H1 (cell line): ENCODE measurements around the gene ADGRB3. TPM values are rescaled to one million over a fixed set of nuclear protein-coding genes. Genes with fewer than 3 reads are reported as not detected.
"Not testable (repeated sequence)": the region's sequence is repeated elsewhere in the genome, so short reads cannot be mapped to it uniquely, and the experiment has no call there.

Experiments
- CTCF ChIA-PET: fragments of 300-600 bp; sonication (Branson Sonifier 250); formaldehyde crosslinking; loops from one replicate; lab custom pipeline; 2021; ENCODE audit not compliant: partially characterized antibody; lab: Charles Lee
- POLR2A ChIA-PET: fragments of 300-600 bp; sonication (Branson Sonifier 250); formaldehyde crosslinking; loops from one replicate; lab custom pipeline; 2021; ENCODE audit warnings: inconsistent platforms; ENCODE audit not compliant: partially characterized antibody; lab: Charles Lee
- DNase-seq, 2 experiments: peaks; one replicate each; pipeline versions ENCODE4 v3.0.0 to v3.0.0-alpha.2; 2010 to 2022; ENCODE audit warnings: low spot score in 2 of 2, low read depth in 1 of 2, mixed read lengths in 1 of 2
- FAIRE-seq: peaks from 2 replicates; lab custom pipeline; 2011; peaks lifted over from hg19 to GRCh38; lab: Jason Lieb, UNC
- H2AFZ ChIP-seq: 2 replicates; pipeline ENCODE4 v1.8.1; 2012; ENCODE audit warnings: low read length, inconsistent platforms
- H2AK5ac ChIP-seq: 2 replicates; pipeline ENCODE4 v1.6.1; 2013; ENCODE audit warnings: low read depth, low read length
- H2BK120ac ChIP-seq: replicated peaks from 2 replicates; pipeline ENCODE3; 2013; ENCODE audit warnings: low read depth, low read length, inconsistent platforms
- H2BK12ac ChIP-seq: 2 replicates; pipeline ENCODE4 v1.6.1; 2013; ENCODE audit warnings: low read depth, low read length
- H2BK15ac ChIP-seq: 2 replicates; pipeline ENCODE4 v1.6.1; 2013; ENCODE audit warnings: low read length
- H2BK20ac ChIP-seq: 2 replicates; pipeline ENCODE4 v1.6.1; 2013; ENCODE audit warnings: low read length
- H2BK5ac ChIP-seq: 2 replicates; pipeline ENCODE4 v1.6.1; 2013; ENCODE audit warnings: low read depth, low read length
- H3K14ac ChIP-seq: 2 replicates; pipeline ENCODE4 v1.6.1; 2013; ENCODE audit warnings: inconsistent platforms; ENCODE audit not compliant: insufficient read length
- H3K18ac ChIP-seq: 2 replicates; pipeline ENCODE4 v1.6.1; 2013; ENCODE audit warnings: low read length; ENCODE audit errors: extremely low read depth
- H3K23ac ChIP-seq: 2 replicates; pipeline ENCODE4 v1.6.1; 2013; ENCODE audit warnings: inconsistent platforms; ENCODE audit not compliant: insufficient read length
- H3K23me2 ChIP-seq: 2 replicates; pipeline ENCODE4 v1.6.1; 2013; ENCODE audit warnings: low read depth, low read length
- H3K27ac ChIP-seq: 2 replicates; pipeline ENCODE4 v1.6.1; 2011; ENCODE audit warnings: low read depth, low read length, inconsistent platforms
- H3K27me3 ChIP-seq, 4 experiments: replicated peaks in 1 of 4; 1 replicate in 1 of 4; 2 replicates in 3 of 4; pipeline versions ENCODE4 v1.6.1 to v1.8.1; 2011 to 2013; ENCODE audit warnings: low read length in 3 of 4, mild to moderate bottlenecking in 3 of 4, inconsistent platforms in 2 of 4, mixed read lengths in 2 of 4, moderate library complexity in 1 of 4; ENCODE audit not compliant: control insufficient read depth in 3 of 4, insufficient read depth in 3 of 4; ENCODE audit errors: extremely low read depth in 1 of 4
- H3K36me3 ChIP-seq, 4 experiments: 2 replicates each; pipeline versions ENCODE4 v1.6.1 to v1.8.1; 2011 to 2013; ENCODE audit warnings: mild to moderate bottlenecking in 4 of 4, low read length in 3 of 4, moderate library complexity in 2 of 4, control low read depth in 1 of 4, inconsistent platforms in 1 of 4; ENCODE audit not compliant: insufficient read depth in 4 of 4, control insufficient read depth in 2 of 4
- H3K4ac ChIP-seq: replicated peaks from 2 replicates; pipeline ENCODE3; 2013; ENCODE audit warnings: low read length, low read depth, mixed read lengths, inconsistent platforms; ENCODE audit not compliant: insufficient read length
- H3K4me1 ChIP-seq, 4 experiments: replicated peaks in 1 of 4; 1 replicate in 1 of 4; 2 replicates in 3 of 4; pipeline versions ENCODE4 v1.6.1 to v1.8.1; 2011 to 2013; ENCODE audit warnings: low read length in 3 of 4, inconsistent platforms in 2 of 4, mixed read lengths in 1 of 4; ENCODE audit not compliant: insufficient read depth in 4 of 4, control insufficient read depth in 3 of 4
- H3K4me2 ChIP-seq, 2 experiments: 2 replicates each; pipeline versions ENCODE4 v1.6.1 to v1.8.1; 2011 to 2013; ENCODE audit warnings: low read depth in 2 of 2, low read length in 2 of 2, control low read depth in 1 of 2, inconsistent platforms in 1 of 2, mild to moderate bottlenecking in 1 of 2; ENCODE audit not compliant: insufficient read depth in 1 of 2
- H3K4me3 ChIP-seq, 4 experiments: fragments of 200-600, 300-600 bp in 1 of 4; sonication (generic), shearing (Covaris generic), sonication (Bioruptor Twin) in 1 of 4; 2 replicates each; pipeline versions ENCODE4 v1.5.1 to v1.8.1; 2011 to 2016; ENCODE audit warnings: low read length in 4 of 4, low read depth in 3 of 4, control low read depth in 2 of 4, inconsistent platforms in 2 of 4, mild to moderate bottlenecking in 2 of 4, mixed read lengths in 1 of 4, moderate library complexity in 1 of 4; ENCODE audit not compliant: insufficient read depth in 2 of 4; ENCODE audit errors: extremely low read depth in 1 of 4
- H3K56ac ChIP-seq: replicated peaks from 2 replicates; pipeline ENCODE3; 2013; ENCODE audit warnings: low read depth, mild to moderate bottlenecking, mixed read lengths, low read length, inconsistent platforms; ENCODE audit not compliant: insufficient read length
- H3K79me1 ChIP-seq: 2 replicates; pipeline ENCODE4 v1.6.1; 2013; ENCODE audit warnings: low read depth, low read length, control low read depth
- H3K79me2 ChIP-seq, 2 experiments: 2 replicates each; pipeline versions ENCODE4 v1.6.1 to v1.8.1; 2012 to 2013; ENCODE audit warnings: low read length in 2 of 2, mild to moderate bottlenecking in 2 of 2, inconsistent platforms in 1 of 2; ENCODE audit not compliant: insufficient read depth in 2 of 2, control insufficient read depth in 1 of 2
- H3K9ac ChIP-seq, 4 experiments: replicated peaks in 1 of 4; 1 replicate in 1 of 4; 2 replicates in 3 of 4; pipeline versions ENCODE4 v1.6.1 to v1.8.1; 2011 to 2013; ENCODE audit warnings: low read depth in 3 of 4, low read length in 3 of 4, control low read depth in 2 of 4, mild to moderate bottlenecking in 2 of 4, moderate library complexity in 2 of 4, inconsistent platforms in 1 of 4; ENCODE audit errors: extremely low read depth in 1 of 4
- H3K9me3 ChIP-seq, 2 experiments: 2 replicates each; pipeline versions ENCODE4 v1.6.1 to v1.8.1; 2012 to 2013; ENCODE audit warnings: mild to moderate bottlenecking in 2 of 2, moderate library complexity in 2 of 2, control low read depth in 1 of 2, inconsistent platforms in 1 of 2, low read depth in 1 of 2, low read length in 1 of 2, mixed read lengths in 1 of 2; ENCODE audit not compliant: insufficient read depth in 2 of 2
- H4K20me1 ChIP-seq, 2 experiments: replicated peaks in 1 of 2; 2 replicates each; pipeline versions ENCODE3 to v1.8.1; 2011 to 2013; ENCODE audit warnings: inconsistent platforms in 2 of 2, low read length in 2 of 2, mild to moderate bottlenecking in 1 of 2; ENCODE audit not compliant: insufficient read depth in 2 of 2, control insufficient read depth in 1 of 2
- H4K5ac ChIP-seq: 2 replicates; pipeline ENCODE4 v1.6.1; 2013; ENCODE audit warnings: low read length, low read depth, mixed read lengths, inconsistent platforms; ENCODE audit not compliant: insufficient read length
- H4K8ac ChIP-seq: 2 replicates; pipeline ENCODE4 v1.8.0; 2013; ENCODE audit warnings: mild to moderate bottlenecking, moderate library complexity, low read length, inconsistent platforms; ENCODE audit not compliant: insufficient read depth; ENCODE audit errors: extremely low read depth
- H4K91ac ChIP-seq: replicated peaks from 2 replicates; pipeline ENCODE3; 2013; ENCODE audit warnings: low read length, mixed read lengths, inconsistent platforms; ENCODE audit not compliant: insufficient read length
- ASH2L ChIP-seq: fragments of 200-600, 300-600 bp; sonication (generic); IDR thresholded peaks from one replicate; pipeline ENCODE4 v1.7.1; 2017; ENCODE audit warnings: low read length
- CHD1 ChIP-seq: IDR thresholded peaks from 2 replicates; pipeline ENCODE4 v1.6.1; 2012; ENCODE audit warnings: low read depth, low read length, improper control_type of control experiment
- KDM5A ChIP-seq: fragments of 200-600 bp; IDR thresholded peaks from 2 replicates; pipeline ENCODE4 v1.7.1; 2012; ENCODE audit warnings: mild to moderate bottlenecking, low read length, inconsistent platforms, mixed read lengths
- RAD21 ChIP-seq, 2 experiments: IDR thresholded peaks in 1 of 2; conservative IDR thresholded peaks in 1 of 2; 2 replicates each; pipeline ENCODE4 v1.6.1; 2011; ENCODE audit warnings: low read depth in 2 of 2, low read length in 2 of 2, improper control_type of control experiment in 1 of 2, inconsistent platforms in 1 of 2, mild to moderate bottlenecking in 1 of 2, moderate library complexity in 1 of 2
- SIN3A ChIP-seq, 2 experiments: IDR thresholded peaks in 1 of 2; conservative IDR thresholded peaks in 1 of 2; 2 replicates each; pipeline ENCODE4 v1.6.1; 2011 to 2012; ENCODE audit warnings: low read length in 2 of 2, improper control_type of control experiment in 1 of 2, low read depth in 1 of 2, mild to moderate bottlenecking in 1 of 2
- SRF ChIP-seq: IDR thresholded peaks from 2 replicates; pipeline ENCODE4 v1.6.1; 2011; ENCODE audit warnings: mild to moderate bottlenecking, low read depth, low read length, moderate library complexity
- TBP ChIP-seq: IDR thresholded peaks from 2 replicates; pipeline ENCODE4 v1.6.1; 2011; ENCODE audit warnings: low read depth, low read length, improper control_type of control experiment
- ZNF274 ChIP-seq: IDR thresholded peaks from 2 replicates; pipeline ENCODE4 v1.7.0; 2012; ENCODE audit warnings: low read length, borderline replicate concordance; ENCODE audit errors: extremely low read depth
- WGBS, 2 experiments: shearing (Covaris generic) in 1 of 2; methylation state at CpG; one replicate each; pipeline versions ENCODE4 v1.1.6 to v1.1.7; 2013 to 2015; ENCODE audit warnings: low lambda C conversion rate in 2 of 2, mixed read lengths in 2 of 2, inconsistent platforms in 1 of 2, low coverage in 1 of 2, missing lambda C conversion rate in 1 of 2; ENCODE audit not compliant: insufficient replicate concordance in 2 of 2, insufficient coverage in 1 of 2, insufficient read length in 1 of 2; ENCODE audit errors: extremely low coverage in 1 of 2, missing lambda C conversion rate in 1 of 2; 5-methylcytosine and 5-hydroxymethylcytosine counted together
- polyA plus RNA-seq, 7 experiments: library from polyadenylated mRNA; depleted of rRNA in 3 of 7; stranded (reverse) in 5 of 7; unstranded in 2 of 7; fragments of >200 nt in 5 of 7; fragments of 200-250 nt in 2 of 7; gene quantifications; 1 replicate in 5 of 7; 2 replicates in 1 of 7; 4 replicates in 1 of 7; pipeline versions ENCODE4 v1.2.1 to v1.2.3, GENCODE V29; 2011 to 2013; ENCODE audit warnings: missing spikeins in 2 of 7, mixed read lengths in 2 of 7
- total RNA-seq: library from RNA; stranded (reverse); fragmentation: NEBNext Ultra II Directional; extraction: Animal tissue kit (Norgen Biotek cat#: 25700); gene quantifications from 2 replicates; pipeline ENCODE4 v1.2.1, GENCODE V29; 2021
- TF ChIP-seq, protein P1 (sequence below), 3 experiments: IDR thresholded peaks; 1 replicate in 2 of 3; 2 replicates in 1 of 3; pipeline versions ENCODE4 v1.5.1 to v1.6.1; 2011; ENCODE audit warnings: low read length in 3 of 3, mild to moderate bottlenecking in 3 of 3, inconsistent platforms in 2 of 3, low read depth in 1 of 3, moderate library complexity in 1 of 3; ENCODE audit not compliant: insufficient read depth in 1 of 3; ENCODE audit errors: control extremely low read depth in 1 of 3

ADGRB3 gene
- total and polyA plus RNA-seq, 2 of the 8 experiments (the other 6 are each of a cell fraction or from before 2014, with no cell fraction given): 0.35 to 1.2 TPM

DNA sequence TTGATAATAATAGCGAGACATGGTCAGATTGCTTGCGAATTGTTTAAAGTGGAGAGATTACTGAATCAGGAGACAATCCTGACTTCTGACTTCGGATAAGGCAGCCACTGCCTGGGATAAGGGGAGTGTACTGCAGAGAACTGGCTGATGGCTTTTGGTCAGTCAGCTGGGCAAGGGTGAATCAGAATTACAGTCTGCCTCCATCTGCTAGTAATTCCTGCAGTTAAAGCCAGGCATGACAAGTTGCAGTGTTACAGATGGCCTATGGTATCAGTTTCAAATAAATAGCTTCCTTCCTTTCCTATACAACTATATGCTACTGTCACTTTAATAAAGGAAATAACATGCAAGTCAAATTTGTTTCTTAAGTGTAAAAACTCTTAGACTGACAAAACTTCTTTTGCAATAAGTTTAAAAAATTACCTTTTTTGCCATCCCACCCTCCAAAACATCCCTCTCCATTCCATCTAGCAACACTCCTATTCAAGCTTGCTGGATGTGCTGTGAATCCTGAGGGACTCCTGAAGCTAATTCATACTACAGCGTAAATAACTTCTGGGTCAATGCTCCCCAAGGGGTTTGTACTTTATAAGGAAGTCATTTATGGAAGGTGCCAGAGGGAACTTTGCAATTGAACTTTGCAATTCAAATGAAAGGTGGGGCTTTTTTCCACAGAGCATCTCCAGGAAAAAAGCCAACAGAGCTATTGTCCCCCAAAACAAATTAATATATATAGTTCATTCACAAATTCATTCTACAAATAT lies 245.2 kb downstream of the ADGRB3 start (continued):
- TF ChIP-seq KDM5A (no peak), CHD1 (no peak), SRF (no peak), TBP (no peak), SIN3A (conservative IDR thresholded peaks at IDR 0.05 in 1 of 2, IDR thresholded peaks at IDR 0.05 in 1 of 2; ENCODE audit: low read depth in 1 of 2, low read length in 2 of 2) (no peak), ASH2L (no peak), RAD21 (IDR thresholded peaks at IDR 0.05 in 1 of 2, conservative IDR thresholded peaks at IDR 0.05 in 1 of 2; ENCODE audit: low read depth in 2 of 2, low read length in 2 of 2) (no peak), ZNF274 (no peak)
- TF ChIP-seq, protein P1, sequence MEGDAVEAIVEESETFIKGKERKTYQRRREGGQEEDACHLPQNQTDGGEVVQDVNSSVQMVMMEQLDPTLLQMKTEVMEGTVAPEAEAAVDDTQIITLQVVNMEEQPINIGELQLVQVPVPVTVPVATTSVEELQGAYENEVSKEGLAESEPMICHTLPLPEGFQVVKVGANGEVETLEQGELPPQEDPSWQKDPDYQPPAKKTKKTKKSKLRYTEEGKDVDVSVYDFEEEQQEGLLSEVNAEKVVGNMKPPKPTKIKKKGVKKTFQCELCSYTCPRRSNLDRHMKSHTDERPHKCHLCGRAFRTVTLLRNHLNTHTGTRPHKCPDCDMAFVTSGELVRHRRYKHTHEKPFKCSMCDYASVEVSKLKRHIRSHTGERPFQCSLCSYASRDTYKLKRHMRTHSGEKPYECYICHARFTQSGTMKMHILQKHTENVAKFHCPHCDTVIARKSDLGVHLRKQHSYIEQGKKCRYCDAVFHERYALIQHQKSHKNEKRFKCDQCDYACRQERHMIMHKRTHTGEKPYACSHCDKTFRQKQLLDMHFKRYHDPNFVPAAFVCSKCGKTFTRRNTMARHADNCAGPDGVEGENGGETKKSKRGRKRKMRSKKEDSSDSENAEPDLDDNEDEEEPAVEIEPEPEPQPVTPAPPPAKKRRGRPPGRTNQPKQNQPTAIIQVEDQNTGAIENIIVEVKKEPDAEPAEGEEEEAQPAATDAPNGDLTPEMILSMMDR (IDR thresholded peaks at IDR 0.05; ENCODE audit: control extremely low read depth in 1 of 3, insufficient read depth in 1 of 3, low read depth in 1 of 3, low read length in 3 of 3): no peak
- TF ChIP-seq, all 59 proteins: peak for 0

DNA sequence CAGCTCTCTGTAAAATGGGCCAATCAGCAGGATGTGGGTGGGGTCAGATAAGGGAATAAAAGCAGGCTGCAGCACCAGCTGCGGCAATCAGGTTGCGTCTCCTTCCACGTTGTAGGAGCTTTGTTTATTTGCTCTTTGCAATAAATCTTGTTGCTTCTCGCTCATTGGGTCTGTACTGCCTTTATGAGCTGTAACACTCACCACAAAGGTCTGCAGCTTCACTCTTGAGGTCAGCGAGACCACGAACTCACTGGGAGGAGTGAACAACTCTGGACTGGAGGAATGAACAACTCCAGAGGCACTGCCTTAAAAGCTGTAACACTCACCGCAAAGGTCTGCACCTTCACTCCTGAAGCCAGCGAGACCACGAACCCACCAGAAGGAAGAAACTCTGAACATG lies 248.2 kb downstream of the ADGRB3 start:
- FAIRE-seq, H3K79me1 ChIP-seq, POLR2A ChIA-PET: not testable (repeated sequence)

More for the DNA sequence above, 248.2 kb downstream of the ADGRB3 start:
- H3K27me3 ChIP-seq, H3K23me2 ChIP-seq, H3K23ac ChIP-seq, H2BK12ac ChIP-seq, H2BK120ac ChIP-seq, H2BK15ac ChIP-seq, H3K18ac ChIP-seq, H2BK20ac ChIP-seq, DNase-seq, H3K4me1 ChIP-seq, H3K9ac ChIP-seq, H4K20me1 ChIP-seq, H4K5ac ChIP-seq, H3K36me3 ChIP-seq, H3K4me2 ChIP-seq, H3K4ac ChIP-seq, H4K91ac ChIP-seq, H2AFZ ChIP-seq, H4K8ac ChIP-seq, H3K27ac ChIP-seq, H2BK5ac ChIP-seq, H3K14ac ChIP-seq, H3K4me3 ChIP-seq, H3K9me3 ChIP-seq, H3K79me2 ChIP-seq, H2AK5ac ChIP-seq, H3K56ac ChIP-seq: not testable (repeated sequence)
- 92% methylated on average over 8 of the region's 9 CpGs; no CpG with 5 or more reads in 1 of the 2 experiments for WGBS, 2 experiments
- CTCF ChIA-PET: interaction anchor here (0.6 kb wide), 1 partner anchor 740 kb away, joined by 6 read pairs; no protein-coding TSS in a partner anchor
